Psoas muscle (tissue), 8 donors: Measurements from ENCODE around the gene KLB. TPM values are rescaled to one million over a fixed set of nuclear protein-coding genes. Genes with fewer than 3 reads are reported as not detected.

Source experiments
- ATAC-seq, 4 donors: fragments of 200-7000 bp; cut with Tn5 transposase; one replicate each; pipeline ENCODE4 v1.9.1; 2020; ENCODE audit warnings: moderate library complexity in 3 of 4, mild to moderate bottlenecking in 2 of 4
- DNase-seq, 2 donors: peaks; one replicate each; pipeline ENCODE4 v3.0.0-alpha.2; 2020
- H3K27ac ChIP-seq: fragments of 200-600 bp; one replicate; pipeline ENCODE4 v1.8.0; 2022
- H3K27me3 ChIP-seq, 3 donors: fragments of 200-600 bp in 1 of 3; one replicate each; pipeline versions ENCODE4 v1.6.1 to v1.8.0; 2013 to 2022; ENCODE audit warnings: low read length in 2 of 3, mild to moderate bottlenecking in 2 of 3, moderate library complexity in 1 of 3; ENCODE audit not compliant: insufficient read depth in 3 of 3
- H3K36me3 ChIP-seq, 2 donors: fragments of 200-600 bp in 1 of 2; one replicate each; pipeline versions ENCODE4 v1.6.1 to v1.8.0; 2013 to 2022; ENCODE audit warnings: low read depth in 1 of 2, mild to moderate bottlenecking in 1 of 2, moderate library complexity in 1 of 2; ENCODE audit not compliant: insufficient read depth in 1 of 2
- H3K4me1 ChIP-seq: fragments of 200-600 bp; one replicate; pipeline ENCODE4 v1.8.0; 2022
- H3K4me3 ChIP-seq: fragments of 200-600 bp; one replicate; pipeline ENCODE4 v1.8.0; 2022; ENCODE audit warnings: mild to moderate bottlenecking
- H3K9me3 ChIP-seq: fragments of 200-600 bp; one replicate; pipeline ENCODE4 v1.8.0; 2022
- CTCF ChIP-seq: fragments of 200-600 bp; IDR thresholded peaks from one replicate; pipeline ENCODE4 v1.8.0; 2022; ENCODE audit warnings: antibody characterized with exemption
- WGBS, 3 donors: extraction: QIAGEN DNeasy Blood & Tissue Kit; methylation state at CpG; one replicate each; pipeline versions ENCODE4 v1.1.6 to v1.1.7; 2013; 5-methylcytosine and 5-hydroxymethylcytosine counted together
- intact Hi-C, 2 donors: fragments of 100-400 bp; cut with DNase I; formaldehyde crosslinking; loops; one replicate each; pipeline versions ENCODE4 v1.11.0 to v1.14.2; 2022
- polyA plus RNA-seq, 3 donors: library from polyadenylated mRNA; stranded (reverse); fragments of 200-250 nt; gene quantifications; one replicate each; pipeline ENCODE4 v1.2.3, GENCODE V29; 2013
- total RNA-seq, 4 donors: library from RNA; stranded (reverse); fragmentation: NEBNext Ultra II Directional in 2 of 4; extraction: Animal tissue kit (Norgen Biotek cat#: 25700) in 2 of 4; gene quantifications; one replicate each; pipeline versions ENCODE4 v1.2.1 to v1.2.4, GENCODE V29; 2021 to 2023
- donor health status: healthy with polysubstance abuse.
- donor health status: DM: no; HTN: no; CAD: no; lungs with moderate emphysema.
- donor health status: Bipolar disorder and iron deficiency.
- donor health status: healthy.
- donor health status: DM: yes; HTN: yes; CAD: no.
- donor health status: DM: no; HTN: no; CAD: no.
- donor health status: DM: no; HTN: no; CAD: no.
- donor health status: DM: yes; HTN: yes; CAD: no.

The KLB gene
- total and polyA plus RNA-seq, 7 donors: 0.03 to 0.13 (median 0.07) TPM; not detected in 2

DNA sequence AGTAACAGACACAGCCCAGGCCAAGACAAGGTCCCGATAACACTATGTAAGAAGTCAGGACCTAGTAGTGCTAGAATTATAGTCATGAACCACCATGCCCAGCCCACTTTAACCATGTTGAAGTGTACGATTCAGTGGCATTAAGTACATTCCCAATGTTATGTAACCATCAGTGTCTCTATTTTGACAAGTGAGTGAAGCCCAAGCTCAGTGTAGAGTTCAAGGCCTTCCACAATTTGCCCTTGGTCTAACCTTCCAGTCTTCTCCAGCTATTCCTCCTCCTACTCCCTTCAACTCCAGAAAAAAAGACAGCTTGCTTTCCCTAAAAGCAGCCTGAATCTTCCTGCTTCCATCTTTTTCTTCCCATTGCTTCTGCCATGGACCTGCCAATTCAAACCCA lies 83.6 kb downstream of the KLB start:
- ATAC-seq (no peak), DNase-seq (no peak)
- 90 to 95% (median 90%) methylated on average over 2 of the region's 2 CpGs for WGBS, 3 donors
- no peak overlapping the region for H3K27ac ChIP-seq
- H3K4me1 ChIP-seq: no peaks in the 10 kb centered on the region
- no peaks in the 10 kb centered on the region for H3K9me3 ChIP-seq
- intact Hi-C loops: no loop called here
- H3K27me3 ChIP-seq: no peaks in the 10 kb centered on the region
- no peak overlapping the region for H3K4me3 ChIP-seq
- no peak for TF ChIP-seq CTCF
- H3K36me3 ChIP-seq: no peaks in the 10 kb centered on the region

GRCh38 chr4:39494354-39494753 lies 87.6 kb downstream of the KLB start:
- no peak for TF ChIP-seq CTCF
- no peak overlapping the region for H3K27ac ChIP-seq
- H3K27me3 ChIP-seq: no peaks in the 10 kb centered on the region
- no peaks in the 10 kb centered on the region for H3K4me1 ChIP-seq
- ATAC-seq (no peak), DNase-seq (no peak)
- peaks cover 0 to 14% of the 10 kb centered on the region in 2 donors for H3K36me3 ChIP-seq
- WGBS, 3 donors: 88 to 90% (median 89%) methylated on average over 1 of the region's 1 CpG
- H3K4me3 ChIP-seq: no peak overlapping the region
- intact Hi-C loops: no loop called here
- H3K9me3 ChIP-seq: no peaks in the 10 kb centered on the region

DNA sequence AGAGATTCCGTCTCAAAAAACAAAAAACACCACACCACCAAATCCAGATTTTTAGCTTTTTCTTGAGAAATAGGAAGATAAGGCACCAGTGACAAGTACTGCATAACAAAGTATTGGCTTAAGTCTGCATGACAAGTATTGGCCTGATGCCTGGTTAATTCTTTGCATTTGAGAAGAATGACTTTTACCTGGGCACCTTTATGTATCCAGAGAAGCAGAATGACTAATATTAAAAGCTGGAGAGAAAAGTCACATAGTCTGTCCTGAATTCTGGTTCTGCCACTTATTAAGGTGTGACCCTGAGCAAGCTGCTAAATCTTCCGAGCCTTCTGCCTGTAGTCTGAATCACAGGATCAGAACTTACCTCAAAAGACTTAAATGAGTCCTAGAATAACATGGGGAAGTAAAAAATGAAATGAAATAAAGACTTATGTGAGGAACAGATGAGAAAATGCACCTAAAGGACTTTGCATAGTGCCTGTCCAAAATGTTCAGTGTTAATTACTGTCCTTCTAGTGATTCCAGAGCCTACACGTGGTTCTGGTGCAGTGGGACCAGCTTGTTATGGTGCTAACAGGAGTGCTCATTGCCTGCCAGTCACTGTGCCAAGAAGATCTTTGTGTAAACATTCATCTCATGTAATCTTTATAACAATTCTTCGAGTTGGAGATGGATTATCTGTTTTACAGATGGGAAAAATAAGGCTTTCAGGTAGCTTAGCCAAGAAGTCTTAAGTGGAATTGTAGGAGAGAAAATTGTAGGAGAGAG lies 88.9 kb downstream of the KLB start:
- ATAC-seq (no peak), DNase-seq (no peak)
- H3K36me3 ChIP-seq: peaks cover 0 to 27% of the 10 kb centered on the region in 2 donors
- H3K27ac ChIP-seq: no peak overlapping the region
- no peaks in the 10 kb centered on the region for H3K27me3 ChIP-seq
- H3K4me3 ChIP-seq: no peak overlapping the region
- 67 to 72% (median 70%) methylated on average over 4 of the region's 4 CpGs for WGBS, 3 donors
- intact Hi-C loops: no loop called here
- TF ChIP-seq CTCF: no peak
- H3K4me1 ChIP-seq: no peaks in the 10 kb centered on the region
- H3K9me3 ChIP-seq: no peaks in the 10 kb centered on the region

GRCh38 chr4:39497909-39498726 lies 91.4 kb downstream of the KLB start:
- WGBS, 3 donors: 83 to 95% (median 93%) methylated on average over 1 of the region's 1 CpG
- peaks cover 0 to 48% of the 10 kb centered on the region in 2 donors for H3K36me3 ChIP-seq
- intact Hi-C loops: no loop called here
- H3K27me3 ChIP-seq: no peaks in the 10 kb centered on the region
- DNase-seq: no peak
- no peak for TF ChIP-seq CTCF
- no peak overlapping the region for H3K27ac ChIP-seq
- no peaks in the 10 kb centered on the region for H3K4me1 ChIP-seq
- no peak for ATAC-seq
- H3K9me3 ChIP-seq: no peaks in the 10 kb centered on the region
- no peak overlapping the region for H3K4me3 ChIP-seq
